Nephron (organoid): ENCODE data around the gene SMG7.

Experiments
- H3K27ac Mint-ChIP-seq, 3 experiments: 2 replicates each; pipeline ENCODE4 v1.8.0; 2020; ENCODE audit warnings: mixed read lengths in 3 of 3, mild to moderate bottlenecking in 2 of 3, moderate library complexity in 1 of 3
- H3K27me3 Mint-ChIP-seq: 2 replicates; pipeline ENCODE4 v1.8.0; 2021; ENCODE audit warnings: low read depth, mild to moderate bottlenecking, moderate library complexity, mixed read lengths
- H3K36me3 Mint-ChIP-seq: 2 replicates; pipeline ENCODE4 v1.8.0; 2020; ENCODE audit warnings: low read depth, mixed read lengths
- H3K4me1 Mint-ChIP-seq: 2 replicates; pipeline ENCODE4 v1.8.0; 2020; ENCODE audit warnings: mixed read lengths
- H3K4me3 Mint-ChIP-seq, 3 experiments: 2 replicates each; pipeline ENCODE4 v1.8.0; 2020; ENCODE audit warnings: mild to moderate bottlenecking in 3 of 3, mixed read lengths in 3 of 3, moderate library complexity in 2 of 3
- H3K9me3 Mint-ChIP-seq: 2 replicates; pipeline ENCODE4 v1.8.0; 2020; ENCODE audit warnings: mixed read lengths
- TF ChIP-seq, protein P1 (sequence below), 3 experiments: fragments of 200-600 bp; sonication (generic); IDR thresholded peaks; one replicate each; pipeline ENCODE4 v1.5.0; 2021; ENCODE audit warnings: antibody characterized with exemption in 3 of 3; ENCODE audit not compliant: unreplicated experiment in 3 of 3

SMG7 gene

GRCh38 chr1:183590244-183591191, 118.2 kb downstream of the SMG7 start, which contains the start of gene NCF2:
NCF2 (minus strand) TSS chr1:183590459; CDS start chr1:183590329, 130 bp downstream.
- Mint-ChIP-seq H3K4me1 (no peaks in the 10 kb centered on the region), H3K36me3 (no peaks in the 10 kb centered on the region), H3K27ac (no peak within 1 kb of the TSS), H3K27me3 (peaks cover 3% of the 10 kb centered on the region), H3K4me3 (no peak within 1 kb of the TSS), H3K9me3 (no peaks in the 10 kb centered on the region)
- TF ChIP-seq, protein P1, sequence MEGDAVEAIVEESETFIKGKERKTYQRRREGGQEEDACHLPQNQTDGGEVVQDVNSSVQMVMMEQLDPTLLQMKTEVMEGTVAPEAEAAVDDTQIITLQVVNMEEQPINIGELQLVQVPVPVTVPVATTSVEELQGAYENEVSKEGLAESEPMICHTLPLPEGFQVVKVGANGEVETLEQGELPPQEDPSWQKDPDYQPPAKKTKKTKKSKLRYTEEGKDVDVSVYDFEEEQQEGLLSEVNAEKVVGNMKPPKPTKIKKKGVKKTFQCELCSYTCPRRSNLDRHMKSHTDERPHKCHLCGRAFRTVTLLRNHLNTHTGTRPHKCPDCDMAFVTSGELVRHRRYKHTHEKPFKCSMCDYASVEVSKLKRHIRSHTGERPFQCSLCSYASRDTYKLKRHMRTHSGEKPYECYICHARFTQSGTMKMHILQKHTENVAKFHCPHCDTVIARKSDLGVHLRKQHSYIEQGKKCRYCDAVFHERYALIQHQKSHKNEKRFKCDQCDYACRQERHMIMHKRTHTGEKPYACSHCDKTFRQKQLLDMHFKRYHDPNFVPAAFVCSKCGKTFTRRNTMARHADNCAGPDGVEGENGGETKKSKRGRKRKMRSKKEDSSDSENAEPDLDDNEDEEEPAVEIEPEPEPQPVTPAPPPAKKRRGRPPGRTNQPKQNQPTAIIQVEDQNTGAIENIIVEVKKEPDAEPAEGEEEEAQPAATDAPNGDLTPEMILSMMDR (IDR thresholded peaks at IDR 0.05; ENCODE audit: unreplicated experiment in 3 of 3), result no peak

GRCh38 chr1:183592733-183593132, 120.4 kb downstream of the SMG7 start:
- Mint-ChIP-seq H3K4me3 (no peak overlapping the region), H3K9me3 (no peaks in the 10 kb centered on the region), H3K4me1 (peaks cover 9% of the 10 kb centered on the region), H3K36me3 (no peaks in the 10 kb centered on the region), H3K27me3 (peaks cover 3% of the 10 kb centered on the region), H3K27ac (no peak overlapping the region)
- TF ChIP-seq, protein P1 (IDR thresholded peaks at IDR 0.05; ENCODE audit: unreplicated experiment in 3 of 3), result no peak

GRCh38 chr1:183593356-183593755, 121.1 kb downstream of the SMG7 start:
- H3K4me1 Mint-ChIP-seq, result peaks cover 15% of the 10 kb centered on the region
- TF ChIP-seq, protein P1 (IDR thresholded peaks at IDR 0.05; ENCODE audit: unreplicated experiment in 3 of 3), result no peak
- H3K9me3 Mint-ChIP-seq, result no peaks in the 10 kb centered on the region
- no peaks in the 10 kb centered on the region for H3K36me3 Mint-ChIP-seq
- no peak overlapping the region for H3K4me3 Mint-ChIP-seq
- H3K27me3 Mint-ChIP-seq, result no peaks in the 10 kb centered on the region
- no peak overlapping the region for H3K27ac Mint-ChIP-seq

DNA sequence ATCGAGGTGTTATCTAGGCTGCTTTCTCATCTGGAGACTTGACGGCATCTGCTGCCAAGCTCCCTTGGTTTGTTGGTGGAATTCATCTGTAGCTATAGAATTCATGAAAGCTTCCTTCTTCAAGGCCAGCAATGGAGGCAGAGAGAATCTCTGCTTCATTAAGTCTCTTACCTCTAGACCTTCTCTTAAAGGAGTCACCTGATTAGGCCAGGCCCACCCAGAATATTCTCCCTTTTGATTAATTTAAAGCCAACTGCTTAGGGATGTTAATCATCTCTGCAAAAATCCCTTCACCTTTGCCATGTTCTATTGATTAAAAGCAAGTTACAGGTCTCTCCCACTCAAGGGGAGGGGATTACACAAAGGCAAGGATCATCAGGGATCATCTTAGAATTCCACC, 123.2 kb downstream of the SMG7 start:
- TF ChIP-seq, protein P1 (IDR thresholded peaks at IDR 0.05; ENCODE audit: unreplicated experiment in 3 of 3), result no peak
- H3K4me1 Mint-ChIP-seq, result peaks cover 20% of the 10 kb centered on the region
- H3K4me3 Mint-ChIP-seq, result no peak overlapping the region
- H3K27ac Mint-ChIP-seq, result no peak overlapping the region
- no peaks in the 10 kb centered on the region for H3K36me3 Mint-ChIP-seq
- no peaks in the 10 kb centered on the region for H3K27me3 Mint-ChIP-seq
- H3K9me3 Mint-ChIP-seq, result no peaks in the 10 kb centered on the region

DNA sequence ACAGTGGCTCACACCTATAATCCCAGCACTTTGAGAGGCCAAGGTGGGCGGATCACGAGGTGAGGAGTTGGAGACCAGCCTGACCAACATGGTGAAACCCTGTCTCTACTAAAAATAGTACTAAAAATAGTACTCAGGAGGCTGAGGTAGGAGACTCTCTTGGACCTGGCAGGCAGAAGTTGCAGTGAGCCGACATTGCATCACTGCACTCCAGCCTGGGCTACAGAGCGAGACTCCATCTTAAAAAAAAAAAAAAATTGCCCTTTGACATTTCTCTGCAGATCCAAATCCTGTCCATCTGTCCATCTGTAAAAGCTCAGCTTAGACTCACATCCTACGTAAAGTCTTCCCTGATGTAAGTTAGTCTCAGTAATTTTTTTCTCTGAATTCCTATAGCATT, 124.2 kb downstream of the SMG7 start:
- no peak overlapping the region for H3K4me3 Mint-ChIP-seq
- no peaks in the 10 kb centered on the region for H3K9me3 Mint-ChIP-seq
- no peaks in the 10 kb centered on the region for H3K27me3 Mint-ChIP-seq
- peak overlapping the region in 1 of 3 experiments; percentile 94 for H3K27ac Mint-ChIP-seq
- no peaks in the 10 kb centered on the region for H3K36me3 Mint-ChIP-seq
- TF ChIP-seq, protein P1 (IDR thresholded peaks at IDR 0.05; ENCODE audit: unreplicated experiment in 3 of 3), result no peak
- peaks cover 20% of the 10 kb centered on the region for H3K4me1 Mint-ChIP-seq
